ENCODE results near the gene KCNC3.

The KCNC3 gene

GRCh38 chr19:50327013-50327412 lies 2.2 kb downstream of the KCNC3 start:
- no peak for DNase-seq

DNA sequence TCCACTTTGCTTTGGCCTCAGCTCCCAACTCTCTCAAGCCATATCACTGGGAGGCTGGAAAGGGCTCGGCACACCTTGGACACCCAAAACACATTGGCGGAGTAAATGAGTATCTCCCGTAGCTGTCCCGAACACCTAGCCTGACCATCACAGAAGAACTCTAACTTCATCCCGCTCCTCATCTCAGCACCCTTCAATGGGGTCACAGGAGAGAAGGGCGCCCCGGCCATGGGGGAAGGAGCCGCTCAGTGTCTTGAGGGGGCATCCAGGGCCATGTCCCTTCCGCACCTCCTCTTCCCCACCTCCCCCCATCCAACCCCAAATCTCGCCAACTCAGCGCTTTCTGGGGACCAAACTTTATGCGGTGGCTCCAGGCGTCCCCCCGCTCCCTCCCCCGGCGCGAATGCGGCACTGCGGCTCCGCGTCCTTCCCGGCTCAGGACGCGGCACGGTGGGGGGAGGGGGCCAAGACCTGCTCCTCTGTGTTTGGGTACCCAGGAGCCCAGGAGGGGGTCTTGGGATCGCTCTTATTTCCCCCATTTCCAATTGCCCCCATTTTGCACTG lies 3.0 kb downstream of the KCNC3 start:
- no peak for DNase-seq

DNA sequence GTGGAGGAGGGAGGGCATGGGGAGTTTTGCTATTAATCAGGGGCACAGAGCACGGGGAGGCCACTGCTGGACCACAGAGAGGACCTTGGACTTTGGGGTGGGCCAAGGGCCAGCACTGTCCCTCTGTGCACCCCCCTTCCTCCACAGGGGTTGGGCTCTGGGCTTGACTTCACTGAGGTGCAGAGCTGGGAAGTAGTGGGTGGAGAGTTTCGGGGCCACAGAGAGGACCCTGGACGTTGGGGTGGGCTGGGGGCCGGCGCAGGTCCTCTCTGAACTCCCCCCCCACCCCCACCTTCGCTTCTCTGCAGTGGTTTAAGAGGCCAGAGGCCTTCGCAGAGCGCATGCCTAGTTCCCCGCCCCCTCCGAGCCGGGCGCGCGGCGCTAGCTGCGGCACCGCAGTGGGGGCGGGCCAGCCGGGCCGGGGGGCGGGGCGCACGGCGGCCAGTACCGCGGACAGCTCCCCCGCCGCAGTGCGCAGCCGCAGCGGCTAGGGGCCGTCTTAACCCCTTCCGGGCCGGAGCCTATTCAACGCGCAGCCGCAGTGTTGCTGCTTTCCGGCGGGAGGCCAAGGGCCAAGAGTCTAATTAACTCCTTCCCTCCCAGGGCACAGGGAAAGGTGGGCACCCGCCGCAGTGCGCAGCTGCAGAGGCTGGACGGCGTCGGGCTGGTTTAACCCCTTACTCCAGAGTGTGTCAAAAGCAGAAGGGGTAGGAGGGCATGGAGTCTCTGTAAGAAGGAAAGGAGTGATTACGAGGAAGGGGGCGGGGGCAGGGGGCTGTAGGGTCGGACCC lies 3.7 kb downstream of the KCNC3 start:
- DNase-seq = peak; percentile 96

GRCh38 chr19:50324331-50324730 lies 4.8 kb downstream of the KCNC3 start:
- no peak for DNase-seq

DNA sequence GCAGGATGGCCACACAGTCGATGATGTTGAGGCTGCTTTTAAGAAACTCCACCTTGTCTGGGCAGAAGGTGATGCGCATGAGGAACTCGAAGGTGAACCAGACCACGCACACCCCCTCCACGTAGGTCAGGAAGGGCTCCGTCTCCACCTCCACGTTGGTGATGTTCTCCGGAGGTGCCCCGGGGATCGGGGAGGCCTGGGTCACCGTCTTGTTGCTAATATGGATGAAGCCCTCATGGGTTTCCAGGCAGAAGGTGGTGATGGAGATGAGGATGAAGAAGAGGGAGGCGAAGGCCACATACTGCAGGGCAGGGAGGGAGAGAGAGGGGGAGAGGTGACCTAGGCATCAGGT lies 5.4 kb downstream of the KCNC3 start:
- no peak for DNase-seq

- DNase-seq = no peak
These were observed 6.0 kb downstream of the KCNC3 start for GRCh38 chr19:50322931-50323781.

DNA sequence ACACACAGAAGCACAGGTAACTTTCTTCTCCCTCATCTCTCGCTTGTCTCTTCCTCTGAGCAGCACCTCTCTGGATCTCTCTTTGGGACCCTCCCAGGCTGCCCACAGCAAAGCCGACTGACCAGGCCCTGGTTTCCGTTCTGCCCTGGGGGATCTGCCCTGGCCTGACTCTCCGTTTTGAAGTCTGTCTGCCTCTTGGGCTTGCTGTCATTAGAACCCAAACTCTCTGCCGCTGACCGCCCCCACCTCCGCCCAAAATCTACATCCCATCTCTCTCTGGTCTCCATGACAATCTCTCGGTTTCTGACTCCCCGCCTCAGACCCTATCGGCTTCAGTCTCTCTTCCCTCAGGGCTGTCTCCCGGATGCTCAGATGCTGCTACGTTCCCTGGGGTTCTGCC lies 6.9 kb downstream of the KCNC3 start:
- DNase-seq = no peak

GRCh38 chr19:50321831-50322230 lies 7.3 kb downstream of the KCNC3 start:
- DNase-seq = no peak

- no peak for DNase-seq
These were observed 8.6 kb downstream of the KCNC3 start for GRCh38 chr19:50320596-50320995.

DNA sequence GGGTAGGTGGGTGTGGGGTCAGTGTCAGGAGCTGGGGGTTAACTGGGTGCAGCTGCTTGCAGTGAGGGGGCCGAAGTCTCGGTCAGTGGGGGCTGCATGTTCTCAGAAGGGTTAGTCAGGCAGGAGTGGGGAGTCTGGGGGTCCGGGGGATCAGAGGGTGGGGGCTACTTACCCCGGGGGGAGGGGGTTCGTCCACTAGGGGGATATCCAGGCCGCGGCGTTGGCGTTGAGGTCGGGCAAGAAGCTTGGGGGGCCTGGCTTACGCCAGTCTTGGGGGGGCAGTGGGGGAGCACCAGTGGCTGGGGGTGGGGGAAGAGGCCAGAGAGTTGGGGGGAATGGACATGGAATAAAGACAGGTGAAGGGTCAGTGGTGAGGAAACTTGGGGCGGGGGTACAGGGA lies 9.1 kb downstream of the KCNC3 start:
- no peak for DNase-seq

GRCh38 chr19:50319156-50319555 lies 10.0 kb downstream of the KCNC3 start:
- DNase-seq = no peak

DNA sequence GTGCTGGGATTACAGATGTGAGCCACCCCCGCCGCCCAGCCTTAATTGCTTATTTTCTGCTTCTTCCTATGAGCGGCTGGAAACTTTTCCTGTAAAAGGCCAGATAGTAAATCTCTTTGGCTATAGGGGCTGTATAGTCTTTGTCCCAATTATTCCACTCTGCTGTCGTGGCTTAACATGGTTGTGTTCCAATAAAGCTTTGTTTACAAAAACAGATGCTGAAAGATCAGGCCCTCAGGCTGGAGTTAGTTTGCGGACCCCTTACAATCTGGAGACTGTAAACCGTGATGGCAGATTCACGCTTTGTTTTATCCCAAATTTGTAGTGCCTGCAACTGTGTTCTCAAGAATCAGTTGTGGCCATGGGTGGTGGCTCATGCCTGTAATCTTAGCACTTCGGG lies 10.7 kb downstream of the KCNC3 start:
- no peak for DNase-seq

GRCh38 chr19:50317115-50317514 lies 12.1 kb downstream of the KCNC3 start:
- DNase-seq = no peak

DNA sequence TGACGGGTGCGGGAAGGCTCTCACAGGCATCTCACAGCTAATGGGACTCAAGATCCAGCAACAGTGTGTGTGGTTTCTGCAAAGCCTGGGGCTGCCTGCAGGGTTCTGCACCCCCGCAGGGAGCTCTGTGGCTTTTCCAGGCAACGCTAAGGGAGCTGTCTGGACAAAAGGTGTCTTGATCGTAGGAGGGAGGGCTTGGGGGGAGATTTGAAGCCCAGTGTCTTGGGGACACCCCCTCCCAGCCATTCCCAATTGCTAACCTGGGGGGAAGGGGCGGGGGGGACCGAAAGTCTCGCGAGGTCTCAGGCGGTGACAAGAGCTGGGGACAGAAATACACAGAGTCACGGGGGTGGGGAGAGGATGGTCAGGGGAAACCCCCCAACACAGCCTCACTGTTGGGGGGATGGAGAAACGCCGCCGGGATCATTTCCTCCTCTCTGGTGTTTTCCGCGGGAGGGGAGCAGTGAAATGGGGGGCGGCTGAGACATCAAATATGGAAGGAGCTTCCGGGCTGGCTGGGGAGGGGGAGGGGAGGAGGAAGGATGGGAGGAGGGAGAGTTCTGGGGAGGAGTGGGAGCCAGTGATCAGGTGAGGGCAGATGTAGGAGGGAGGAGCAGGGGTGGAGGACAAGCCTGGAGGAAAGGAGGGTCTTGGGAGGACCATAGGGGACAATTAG lies 13.3 kb downstream of the KCNC3 start:
- DNase-seq = peak; percentile 86

DNA sequence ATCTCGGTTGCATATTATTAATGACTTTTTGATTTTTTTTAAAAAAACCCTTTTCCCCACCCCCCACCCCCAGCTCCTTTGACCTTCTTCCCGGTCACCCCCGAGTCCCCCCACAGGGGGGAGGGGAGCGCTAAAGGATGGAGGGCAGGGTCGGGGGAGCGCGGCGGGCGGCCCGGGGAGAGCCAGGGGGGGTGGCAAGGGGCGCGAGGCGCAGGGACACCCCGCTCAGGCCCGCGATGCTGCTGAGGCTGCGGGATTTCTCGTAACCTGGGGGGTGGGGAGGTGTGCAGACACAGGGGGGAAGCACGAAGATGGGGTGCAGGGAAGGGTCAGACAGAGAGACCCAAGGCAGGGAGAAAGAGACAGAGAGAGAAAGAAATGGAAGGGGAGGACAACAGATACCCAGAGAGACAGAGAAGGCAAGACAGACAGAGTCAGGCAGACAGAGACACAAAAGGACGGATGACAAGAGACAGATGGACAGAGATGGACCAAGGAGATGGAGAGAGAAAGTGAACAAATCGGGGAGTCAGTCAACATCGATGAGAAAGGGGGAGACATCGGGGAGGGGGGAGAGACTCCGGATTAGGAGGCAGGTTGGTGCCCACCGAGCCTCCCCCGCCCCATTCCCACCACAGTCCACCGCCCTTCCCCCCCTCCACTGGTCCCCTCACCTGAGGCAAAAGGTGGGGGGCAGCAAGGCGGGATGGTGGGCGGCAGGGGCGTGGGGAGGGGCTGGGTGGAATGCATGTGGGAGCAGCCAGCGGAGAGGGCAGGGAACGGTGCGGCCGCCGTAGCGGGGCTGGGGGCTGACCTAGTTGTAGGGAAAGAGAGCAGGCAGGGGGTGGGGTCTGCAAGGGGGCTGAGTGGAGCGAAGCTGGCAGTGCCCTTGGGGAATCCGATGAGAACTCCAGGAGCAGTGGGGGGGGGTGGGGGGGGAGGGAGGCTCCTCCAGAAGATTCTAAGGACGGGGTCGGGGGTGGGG lies 14.2 kb downstream of the KCNC3 start:
- no peak for DNase-seq

GRCh38 chr19:50313812-50314536 lies 15.2 kb downstream of the KCNC3 start:
- DNase-seq = peak; percentile 81

DNA sequence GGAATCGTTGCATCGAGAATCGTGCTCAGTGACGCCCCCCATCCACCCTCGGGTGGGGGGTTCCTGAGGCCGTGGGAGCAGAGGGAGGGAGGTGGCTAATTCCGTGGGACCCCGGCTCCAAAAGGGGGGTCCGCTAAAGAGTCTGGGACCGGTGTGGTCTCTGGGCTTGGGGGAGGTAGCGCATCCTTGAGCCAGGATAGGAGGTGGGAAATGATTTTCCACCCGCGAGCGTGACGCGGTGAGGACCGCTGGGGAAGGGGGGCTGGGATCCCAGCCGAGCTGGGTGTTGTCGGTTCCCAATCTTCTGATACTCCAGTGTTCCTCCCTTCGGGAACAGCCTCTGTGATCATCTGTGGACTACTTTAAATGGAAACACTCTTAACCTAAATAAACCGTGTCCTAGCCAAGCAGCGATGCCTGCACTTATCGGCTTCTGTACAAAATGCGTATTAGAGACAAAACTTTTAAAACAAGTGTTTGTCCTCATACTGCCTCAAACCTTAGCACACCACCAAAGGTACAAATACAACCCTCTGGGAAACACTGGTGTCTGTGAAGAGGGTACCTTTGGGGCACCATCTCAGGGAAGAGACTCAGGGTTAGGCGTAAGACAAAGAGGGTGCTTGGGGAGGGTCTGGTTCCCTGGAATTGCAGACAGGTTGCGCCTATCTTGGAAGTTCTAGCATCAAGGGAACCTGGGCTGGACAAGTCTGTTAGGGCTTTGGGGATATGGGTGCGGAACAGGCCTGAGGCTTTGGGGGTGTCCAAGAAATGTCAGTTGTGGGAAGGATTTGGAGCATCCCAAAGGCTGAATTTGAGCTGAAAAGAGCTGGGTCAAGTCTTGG lies 16.0 kb downstream of the KCNC3 start:
- DNase-seq = no peak

GRCh38 chr19:50311723-50312635 lies 17.2 kb downstream of the KCNC3 start:
- DNase-seq = peak; percentile 89

DNA sequence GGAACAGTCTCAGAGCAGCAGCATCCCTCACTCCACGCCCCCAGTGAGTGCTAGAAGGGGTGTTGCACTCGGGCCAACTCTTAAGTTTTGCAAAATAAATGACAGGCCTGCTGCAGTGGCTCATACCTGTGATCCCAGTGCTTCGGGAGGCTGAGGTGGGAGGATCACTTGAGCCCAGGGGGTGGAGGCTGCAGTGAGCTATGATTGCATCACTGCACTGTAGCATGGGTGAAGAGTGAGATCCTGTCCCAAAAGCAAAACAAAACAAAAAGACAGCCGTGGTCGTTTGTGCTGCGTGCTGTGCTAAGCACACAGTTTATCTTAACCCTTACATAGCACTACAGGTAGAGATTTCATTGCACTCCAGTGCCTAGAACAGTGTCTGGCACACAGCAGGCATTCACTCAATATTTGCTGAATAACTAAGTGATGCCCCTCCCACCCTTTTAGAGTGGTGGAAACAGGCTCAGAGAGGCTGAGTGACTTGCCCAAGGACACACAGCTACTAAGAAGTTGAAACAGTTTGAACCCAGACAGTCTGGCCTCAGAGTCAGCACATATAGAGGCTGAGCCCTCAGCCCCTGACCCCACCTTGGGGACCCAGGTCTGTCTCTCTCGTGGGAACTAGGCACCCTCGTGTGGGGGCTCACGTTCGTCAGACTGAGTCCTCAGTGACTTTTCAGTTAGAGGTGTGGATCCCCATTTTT lies 18.3 kb downstream of the KCNC3 start:
- DNase-seq = no peak

Data from islet precursor cell (in vitro differentiated cells).